ENCODE data around the gene OR4C6. TPM values are rescaled to one million over a fixed set of nuclear protein-coding genes. Genes with fewer than 3 reads are reported as not detected.

OR4C6 gene
- not detected in 2 replicates for total RNA-seq

DNA sequence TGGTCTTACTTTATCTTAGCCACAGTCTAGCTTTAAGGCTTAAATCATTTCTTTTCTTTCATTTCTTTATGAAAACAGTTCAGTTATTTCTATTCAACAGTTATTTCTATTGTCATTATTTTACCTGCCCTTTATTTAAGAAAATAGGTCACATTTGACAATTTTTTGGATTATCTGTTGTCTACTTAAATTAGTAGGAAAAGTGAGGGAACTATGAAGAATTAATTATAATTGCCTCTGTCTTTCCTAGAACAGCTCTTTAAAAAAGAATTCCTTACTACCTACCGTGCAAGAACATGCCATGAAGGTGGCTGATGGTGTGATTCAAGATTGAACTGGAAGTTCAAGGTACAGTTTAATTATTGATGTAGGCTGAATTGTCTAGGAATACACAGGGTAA, at the start of gene OR4C6:
Gene OR4C6, plus strand, starts transcription at position 301 of the 400 bp plus-strand sequence. CDS start 2,966 bp downstream, outside the sequence.
- no peak for DNase-seq (ENCODE audit: low read depth)
- no peak for TF ChIP-seq CTCF (conservative IDR thresholded peaks at IDR 0.05; ENCODE audit: low read depth, low read length)
- H3K4me3 ChIP-seq (ENCODE audit: low read depth, low read length), result no peak within 1 kb of the TSS

DNA sequence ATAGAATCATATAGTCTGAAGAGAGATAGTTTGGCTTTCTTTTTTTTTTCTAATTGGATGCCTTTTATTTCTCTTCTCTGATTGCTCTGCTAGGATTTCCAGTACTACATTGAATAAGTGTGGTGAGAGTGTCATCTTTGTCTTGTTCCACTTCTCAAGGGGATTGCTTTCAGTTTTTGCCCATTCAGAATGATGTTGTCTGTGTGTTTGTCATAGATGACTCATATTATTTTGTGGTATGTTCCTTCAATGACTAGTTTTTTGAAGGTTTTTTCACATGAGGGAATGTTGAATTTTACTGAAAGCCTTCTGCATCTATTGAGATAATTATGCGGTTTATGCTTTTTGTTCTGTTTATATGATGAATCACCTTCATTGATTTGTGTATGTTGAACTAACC, 37.5 kb upstream of the OR4C6 start:
- no peak for TF ChIP-seq CTCF (conservative IDR thresholded peaks at IDR 0.05; ENCODE audit: low read depth, low read length)
- H3K4me3 ChIP-seq (ENCODE audit: low read depth, low read length), result no peak overlapping the region
- DNase-seq (ENCODE audit: low read depth), result no peak

- DNase-seq (ENCODE audit: low read depth), result no peak
- H3K4me3 ChIP-seq (ENCODE audit: low read depth, low read length), result no peak within 1 kb of the TSS
- TF ChIP-seq CTCF (conservative IDR thresholded peaks at IDR 0.05; ENCODE audit: low read depth, low read length), result no peak
Observed at GRCh38 chr11:55634813-55635212, 27.2 kb upstream of the OR4C6 start, which contains the start of gene OR4P4. Gene OR4P4 (plus strand): TSS chr11:55635113.

- TF ChIP-seq CTCF (conservative IDR thresholded peaks at IDR 0.05; ENCODE audit: low read depth, low read length), result no peak
- no peak within 1 kb of the TSS for H3K4me3 ChIP-seq (ENCODE audit: low read depth, low read length)
Observed at GRCh38 chr11:55648027-55648426, 14.0 kb upstream of the OR4C6 start, which contains the start of gene OR4S2. Gene OR4S2 (plus strand): TSS chr11:55648327. CDS start chr11:55650904, 2,577 bp downstream.

GRCh38 chr11:55652560-55652959, 9.4 kb upstream of the OR4C6 start:
- H3K4me3 ChIP-seq (ENCODE audit: low read depth, low read length), result no peak overlapping the region
- DNase-seq (ENCODE audit: low read depth), result no peak
- TF ChIP-seq CTCF (conservative IDR thresholded peaks at IDR 0.05; ENCODE audit: low read depth, low read length), result no peak

More at GRCh38 chr11:55648027-55648426, 14.0 kb upstream of the OR4C6 start, which contains the start of gene OR4S2:
- DNase-seq (ENCODE audit: low read depth), result no peak

DNA sequence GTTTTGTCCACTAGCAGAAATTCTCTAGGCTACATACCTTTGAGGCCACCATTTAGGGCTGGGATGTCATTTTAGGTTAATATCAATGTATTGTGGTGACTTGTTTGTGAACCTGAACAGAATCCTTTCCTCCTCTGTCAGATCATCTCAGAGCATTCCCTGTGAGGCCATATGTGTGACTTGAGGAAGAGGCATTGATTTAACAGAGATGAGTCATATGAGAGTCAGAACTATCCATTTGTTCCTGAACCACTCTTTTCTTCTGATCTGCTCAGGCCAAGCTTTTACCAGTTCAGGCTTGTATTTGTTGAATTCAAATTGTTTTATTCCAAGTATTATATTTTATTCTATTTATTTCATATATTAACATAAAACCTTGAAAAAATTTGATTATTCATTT, 6.9 kb upstream of the OR4C6 start:
- TF ChIP-seq CTCF (conservative IDR thresholded peaks at IDR 0.05; ENCODE audit: low read depth, low read length), result no peak
- no peak for DNase-seq (ENCODE audit: low read depth)
- no peak overlapping the region for H3K4me3 ChIP-seq (ENCODE audit: low read depth, low read length)

DNA sequence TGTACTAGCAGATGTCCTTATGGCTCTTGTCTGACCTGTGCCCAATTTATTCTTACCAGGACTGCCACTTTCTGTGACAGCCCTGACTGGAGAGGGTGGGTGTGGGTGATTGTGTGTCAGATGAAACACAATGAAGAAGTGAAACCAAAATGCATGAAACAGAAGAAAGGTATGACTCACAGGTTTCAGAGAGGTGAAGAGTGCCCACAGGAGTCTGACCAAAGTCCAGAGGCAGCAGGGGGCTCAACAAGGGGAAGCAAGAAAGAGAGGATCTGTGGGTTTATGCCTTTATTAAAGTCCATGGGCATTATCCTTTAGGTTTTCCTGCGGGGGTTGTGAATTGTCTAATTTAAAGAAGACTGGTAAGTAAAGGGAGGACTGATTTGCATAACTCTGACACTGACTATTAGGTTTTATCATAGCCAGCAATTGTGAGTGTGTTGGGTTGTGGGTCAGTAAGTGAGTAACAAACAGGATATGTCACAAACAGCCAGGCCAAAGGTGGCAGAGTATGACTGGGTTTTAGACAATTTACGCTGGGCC, 3.9 kb upstream of the OR4C6 start:
- no peak overlapping the region for H3K4me3 ChIP-seq (ENCODE audit: low read depth, low read length)
- no peak for TF ChIP-seq CTCF (conservative IDR thresholded peaks at IDR 0.05; ENCODE audit: low read depth, low read length)
- no peak for DNase-seq (ENCODE audit: low read depth)

All from epithelial cell of proximal tubule (primary cell).